NCI-H2081 treated with DMSO at 0.1 percent for 48 hours (cell line): ENCODE measurements around the gene PRICKLE4.

ENCODE experiments used
- DNase-seq: peaks from one replicate; lab custom pipeline; 2025; lab: John Stamatoyannopoulos, UW

PRICKLE4 gene

DNA sequence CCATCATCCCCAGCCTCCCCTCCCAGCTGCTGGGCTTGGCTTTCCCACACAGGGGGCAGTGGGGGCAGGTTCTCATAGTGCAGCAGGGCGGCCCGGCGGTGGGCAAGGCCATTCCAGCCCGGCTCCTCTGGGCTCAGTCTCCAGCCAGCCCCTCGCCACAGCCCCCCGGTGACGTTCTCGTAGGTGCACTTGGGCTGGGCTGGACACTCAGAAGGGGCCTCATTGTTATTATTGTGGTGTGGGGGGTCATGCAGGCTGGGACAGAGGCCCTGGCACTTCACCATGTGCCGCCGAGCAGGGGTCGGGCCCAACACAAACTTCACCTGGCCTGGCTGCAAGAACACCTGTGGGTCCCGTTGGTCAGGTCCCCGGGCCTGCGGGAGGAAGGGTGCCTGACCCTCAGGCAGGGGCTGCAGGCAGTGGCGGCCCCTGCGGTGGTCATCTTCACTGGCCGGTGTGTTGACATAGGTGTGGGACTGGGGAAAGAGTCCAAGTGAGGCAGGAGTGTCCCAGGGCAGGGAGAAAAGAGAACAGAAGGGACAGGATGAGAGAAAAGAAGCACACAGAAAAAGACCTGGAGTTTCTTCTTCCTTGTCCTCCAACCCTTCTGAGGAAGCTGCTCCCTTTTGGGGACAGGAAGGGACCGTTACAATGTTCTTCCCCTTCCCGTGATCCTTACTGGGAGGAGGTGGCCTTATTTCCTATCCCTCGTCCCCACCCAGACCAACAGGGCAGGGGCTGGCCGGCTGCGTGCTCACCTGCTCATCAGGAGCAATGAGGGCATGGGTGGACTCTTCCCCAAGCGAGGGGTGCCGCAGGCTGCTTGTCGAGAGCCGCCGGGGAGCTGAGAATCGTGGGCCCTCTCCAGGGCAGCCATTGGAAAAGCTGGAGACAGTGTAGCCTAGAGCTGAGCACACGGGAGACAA is 9.3 kb upstream of the PRICKLE4 start:
- DNase-seq: no peak

DNA sequence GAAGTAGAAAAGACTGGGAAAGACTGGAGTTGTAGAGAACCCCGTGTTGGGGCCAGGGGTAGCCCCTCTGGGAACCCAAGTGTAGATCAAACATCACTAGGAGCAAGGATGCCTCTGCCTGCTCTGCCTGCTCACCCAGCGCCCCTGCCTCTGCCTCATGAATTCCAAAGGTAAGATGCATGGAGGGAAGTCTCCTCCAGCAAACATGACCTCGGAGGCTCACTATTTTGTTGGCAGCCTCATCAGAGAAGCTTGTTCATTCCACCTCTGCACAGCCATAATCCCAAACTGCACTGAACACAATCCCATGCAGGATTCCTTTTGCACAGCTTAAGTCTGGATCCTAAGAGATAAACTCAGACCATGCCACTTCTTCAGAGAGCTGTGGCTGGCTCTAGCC is 5.7 kb upstream of the PRICKLE4 start:
- no peak for DNase-seq

- no peak for DNase-seq
Observed at GRCh38 chr6:41775293-41775882, 5.2 kb upstream of the PRICKLE4 start.

GRCh38 chr6:41777551-41778285 is 2.9 kb upstream of the PRICKLE4 start:
- no peak for DNase-seq

GRCh38 chr6:41778895-41779294 is 1.7 kb upstream of the PRICKLE4 start:
- no peak for DNase-seq

DNA sequence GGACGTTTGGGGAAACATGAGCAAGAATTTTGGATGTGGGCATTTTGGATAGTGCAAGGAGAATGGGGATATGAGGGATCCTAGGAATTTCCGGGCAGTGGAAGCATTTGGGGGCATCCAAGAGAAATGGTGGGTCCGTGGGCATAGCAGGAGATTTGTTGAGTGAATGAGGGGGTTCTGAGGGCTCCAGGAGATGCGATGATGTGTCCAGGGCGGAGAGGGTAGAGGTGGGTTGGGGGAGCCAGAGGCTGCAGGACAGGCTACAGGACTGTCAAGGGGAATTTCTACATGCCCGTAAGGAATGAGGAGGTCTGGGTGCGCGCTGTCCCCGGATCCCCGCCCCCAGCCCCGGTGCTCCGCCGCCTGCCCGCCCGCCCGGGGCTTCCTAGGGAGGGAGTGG is 1.2 kb upstream of the PRICKLE4 start:
- no peak for DNase-seq

GRCh38 chr6:41779788-41780550 is 613 bp upstream of the PRICKLE4 start, which contains the start of gene FRS3:
Gene FRS3 (minus strand): TSS chr6:41779900. CDS start chr6:41776987, 2,913 bp downstream.
- peak; percentile 43 for DNase-seq

- DNase-seq: no peak
Observed at GRCh38 chr6:41781366-41781730, 766 bp downstream of the PRICKLE4 start.

- DNase-seq: no peak
Observed at GRCh38 chr6:41783106-41783780, 2.7 kb downstream of the PRICKLE4 start.

DNA sequence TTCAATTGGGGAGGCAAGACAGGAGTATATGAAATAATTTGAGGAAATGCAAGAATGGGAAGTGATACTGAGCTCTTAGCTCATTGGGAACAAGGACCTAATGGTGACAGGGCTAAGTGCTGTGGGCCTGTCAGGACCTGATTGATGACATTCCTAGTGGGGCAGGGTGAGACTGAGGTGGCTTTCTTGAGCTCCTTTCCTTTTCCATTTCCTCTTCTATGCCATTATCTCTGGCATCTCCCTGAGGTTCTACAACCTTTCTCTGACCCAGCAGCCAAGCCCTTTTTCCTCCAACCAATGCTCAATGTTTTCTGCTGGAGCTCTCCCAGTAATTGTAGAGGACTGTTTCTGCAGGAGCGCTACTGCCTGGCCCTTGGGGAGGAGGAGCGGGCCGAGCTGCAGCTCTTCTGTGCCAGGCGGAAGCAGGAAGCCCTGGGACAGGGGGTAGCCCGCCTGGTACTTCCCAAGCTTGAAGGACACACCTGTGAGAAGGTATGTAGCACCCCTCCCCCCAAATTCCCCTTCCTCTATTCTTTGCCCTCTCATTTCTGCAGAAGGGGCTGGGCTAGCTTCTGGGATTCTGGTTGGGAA is 4.1 kb downstream of the PRICKLE4 start:
- no peak for DNase-seq

GRCh38 chr6:41785254-41785653 is 4.7 kb downstream of the PRICKLE4 start:
- no peak for DNase-seq

DNA sequence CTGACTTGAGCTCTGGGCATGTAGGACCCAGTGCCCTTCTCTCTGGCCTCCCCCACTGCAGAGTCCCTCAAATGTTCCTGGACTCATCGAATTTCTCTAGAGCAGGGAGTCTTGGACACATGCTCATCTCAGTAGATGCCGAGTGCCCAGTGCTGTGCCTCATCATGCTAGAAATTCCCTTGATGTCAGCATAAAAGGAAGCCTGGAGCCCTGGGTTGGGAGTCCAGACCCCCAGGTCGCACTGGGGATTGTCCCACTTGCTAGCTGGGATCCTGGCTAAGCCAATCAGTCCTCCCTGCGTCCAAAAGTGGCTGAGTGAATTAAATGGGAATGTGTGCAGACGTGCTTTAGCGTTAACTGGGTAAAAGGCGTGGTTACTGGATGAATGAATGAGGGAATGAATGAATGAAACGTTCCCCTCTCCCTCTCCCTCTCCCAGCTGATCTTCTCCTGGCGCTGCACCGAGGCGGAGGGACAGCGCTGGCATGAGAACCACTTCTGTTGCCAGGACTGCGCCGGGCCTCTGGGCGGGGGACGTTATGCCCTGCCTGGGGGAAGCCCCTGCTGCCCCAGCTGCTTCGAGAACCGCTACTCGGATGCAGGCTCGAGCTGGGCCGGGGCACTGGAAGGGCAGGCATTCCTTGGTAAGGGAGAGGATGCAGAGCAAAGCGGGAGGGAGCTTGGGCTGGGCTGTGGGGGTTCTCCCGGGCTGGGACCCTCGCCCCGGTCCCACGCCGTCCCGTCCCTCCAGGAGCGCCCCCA is 5.3 kb downstream of the PRICKLE4 start:
- DNase-seq: no peak

DNA sequence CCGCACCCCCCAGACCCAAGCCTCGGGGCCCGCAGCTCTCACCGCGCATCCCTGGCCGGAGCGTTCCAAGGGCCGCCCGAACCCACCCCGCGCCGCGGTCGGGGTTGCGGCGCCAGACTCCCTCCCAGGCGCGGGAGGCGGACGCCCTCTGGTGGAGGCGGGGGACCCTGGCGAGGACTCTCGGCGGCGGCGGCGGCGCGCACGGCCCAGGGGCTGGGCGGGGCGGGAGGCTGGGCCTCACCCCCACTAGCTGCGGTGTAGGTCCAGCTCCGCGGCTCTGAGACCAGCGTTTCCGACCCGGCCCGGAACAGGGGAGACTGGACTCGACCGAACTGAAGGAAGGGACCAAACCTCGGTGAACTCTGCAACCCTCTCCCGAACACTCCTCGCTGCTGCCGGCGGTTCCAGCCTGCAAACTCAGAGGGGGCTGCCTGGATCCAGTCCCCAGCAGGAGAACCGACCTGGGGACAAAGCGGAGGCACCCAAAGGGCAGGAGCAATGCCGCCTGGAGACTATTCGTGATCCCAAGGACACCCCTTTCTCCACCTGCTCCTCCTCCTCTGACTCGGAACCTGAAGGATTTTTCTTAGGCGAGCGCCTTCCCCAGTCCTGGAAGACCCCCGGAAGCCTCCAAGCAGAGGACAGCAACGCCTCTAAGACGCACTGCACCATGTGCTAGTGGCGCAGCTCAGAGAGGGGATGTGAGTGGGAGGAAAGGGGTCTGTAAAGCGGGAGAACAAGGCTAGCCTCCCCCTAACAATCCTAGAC is 6.1 kb downstream of the PRICKLE4 start:
- no peak for DNase-seq

DNA sequence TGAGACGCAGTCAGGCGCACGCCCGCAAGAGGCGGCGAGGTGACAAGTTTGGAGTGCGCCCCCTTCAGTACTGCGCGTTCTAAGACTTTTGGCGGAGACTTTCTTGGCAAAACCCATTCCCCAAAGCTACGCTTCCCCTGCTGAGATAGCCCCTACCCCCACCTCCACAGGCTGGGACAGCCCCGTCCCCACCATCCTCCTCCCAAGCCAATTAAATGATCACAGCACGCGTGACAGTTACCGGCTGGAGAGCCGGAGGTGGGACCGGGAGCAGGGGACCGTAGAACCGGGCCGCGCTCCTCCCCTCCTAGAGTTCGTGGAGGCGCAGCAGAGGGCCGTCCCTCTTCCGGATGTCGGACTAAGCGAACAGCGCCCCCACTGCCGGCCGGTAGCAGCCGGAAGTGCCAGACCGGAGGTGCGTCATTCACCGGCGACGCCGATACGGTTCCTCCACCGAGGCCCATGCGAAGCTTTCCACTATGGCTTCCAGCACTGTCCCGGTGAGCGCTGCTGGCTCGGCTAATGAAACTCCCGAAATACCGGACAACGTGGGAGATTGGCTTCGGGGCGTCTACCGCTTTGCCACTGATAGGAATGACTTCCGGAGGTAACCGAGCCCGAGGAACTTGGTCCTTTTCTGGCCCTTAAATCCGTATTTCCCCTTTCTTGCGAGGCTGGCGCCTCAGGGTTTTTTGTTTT is 6.8 kb downstream of the PRICKLE4 start, which contains the start of gene TOMM6:
TSS of gene TOMM6 (plus strand) at position 476 of the 699 bp plus-strand sequence. CDS start at position 480, 4 bp downstream.
- peak; percentile 64 for DNase-seq

- no peak for DNase-seq
Observed at GRCh38 chr6:41789390-41789724, 8.8 kb downstream of the PRICKLE4 start.

- DNase-seq: no peak
Observed at GRCh38 chr6:41790045-41790444, 9.5 kb downstream of the PRICKLE4 start.

- DNase-seq: no peak
Observed at GRCh38 chr6:41791305-41791704, 10.7 kb downstream of the PRICKLE4 start.

- no peak for DNase-seq
Observed at GRCh38 chr6:41791984-41792383, 11.4 kb downstream of the PRICKLE4 start.

DNA sequence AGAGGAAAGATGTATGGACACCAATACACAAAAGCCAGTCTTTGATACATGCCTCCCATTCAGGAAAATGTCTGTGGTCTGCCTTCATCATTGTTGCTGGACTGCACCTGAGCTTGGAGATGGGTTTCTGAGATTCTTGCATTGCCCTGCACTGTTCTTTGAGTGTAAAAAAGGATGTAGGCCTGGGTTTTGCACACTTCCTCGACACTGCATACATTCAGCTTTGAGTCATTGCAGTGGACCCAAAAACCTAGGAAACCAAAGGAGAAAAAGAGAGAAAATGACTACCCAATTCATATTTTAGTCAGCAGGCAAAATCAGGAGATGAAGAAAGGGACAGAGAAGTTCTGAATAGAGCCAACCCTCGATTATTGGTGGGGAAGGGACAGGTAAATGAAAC is 15.9 kb downstream of the PRICKLE4 start:
- DNase-seq: no peak
